Natural killer cell (primary cell): Measurements from ENCODE around the gene WDR53. TPM values are rescaled to one million over a fixed set of nuclear protein-coding genes. Genes with fewer than 3 reads are reported as not detected.
"Not testable (repeated sequence)": the region's sequence is repeated elsewhere in the genome, so short reads cannot be mapped to it uniquely, and the experiment has no call there.

Source experiments
- ATAC-seq, 3 donors: fragments of 150-1000 bp in 2 of 3; fragments of 200-7000 bp in 1 of 3; cut with Tn5 transposase; 1 replicate in 1 of 3; 2 replicates in 2 of 3; pipeline ENCODE4 v1.10.0; 2021; ENCODE audit warnings: mild to moderate bottlenecking in 2 of 3, moderate library complexity in 2 of 3
- DNase-seq, 2 donors: peaks; one replicate each; pipeline versions ENCODE4 v3.0.0 to v3.0.0-alpha.2; 2013 to 2021; ENCODE audit warnings: mixed read lengths in 1 of 2
- H3K27ac ChIP-seq: one replicate; pipeline ENCODE4 v1.5.1; 2013; ENCODE audit warnings: mild to moderate bottlenecking, low read length
- H3K27me3 ChIP-seq: one replicate; pipeline ENCODE4 v1.6.1; 2013; ENCODE audit warnings: low read length; ENCODE audit not compliant: control insufficient read depth, insufficient read depth
- H3K36me3 ChIP-seq: one replicate; pipeline ENCODE4 v1.6.1; 2013; ENCODE audit warnings: low read length; ENCODE audit not compliant: control insufficient read depth, insufficient read depth
- H3K4me1 ChIP-seq: one replicate; pipeline ENCODE4 v1.6.1; 2013; ENCODE audit warnings: low read length; ENCODE audit not compliant: control insufficient read depth, insufficient read depth
- H3K4me3 ChIP-seq: one replicate; pipeline ENCODE4 v1.5.1; 2013; ENCODE audit warnings: low read length
- H3K9me3 ChIP-seq: one replicate; pipeline ENCODE4 v1.6.1; 2013; ENCODE audit warnings: low read length; ENCODE audit not compliant: control insufficient read depth, insufficient read depth
- H3K27ac Mint-ChIP-seq, 2 donors: one replicate each; pipeline ENCODE4 v1.8.0; 2022; ENCODE audit warnings: mild to moderate bottlenecking in 2 of 2, mixed read lengths in 2 of 2, moderate library complexity in 1 of 2
- H3K27me3 Mint-ChIP-seq, 2 donors: one replicate each; pipeline ENCODE4 v1.8.0; 2022; ENCODE audit warnings: low read depth in 2 of 2, mixed read lengths in 2 of 2
- H3K36me3 Mint-ChIP-seq: one replicate; pipeline ENCODE4 v1.8.0; 2022; ENCODE audit warnings: mixed read lengths
- H3K4me1 Mint-ChIP-seq, 2 donors: one replicate each; pipeline ENCODE4 v1.8.0; 2022; ENCODE audit warnings: mixed read lengths in 2 of 2
- H3K4me3 Mint-ChIP-seq: one replicate; pipeline ENCODE4 v1.8.0; 2022; ENCODE audit warnings: mild to moderate bottlenecking, moderate library complexity, mixed read lengths
- H3K9me3 Mint-ChIP-seq, 2 donors: one replicate each; pipeline ENCODE4 v1.8.0; 2022; ENCODE audit warnings: mixed read lengths in 2 of 2
- WGBS: methylation state at CpG from one replicate; pipeline ENCODE4 v1.1.7; 2013; ENCODE audit warnings: missing lambda C conversion rate; ENCODE audit not compliant: insufficient coverage; 5-methylcytosine and 5-hydroxymethylcytosine counted together
- intact Hi-C: fragments of 100-400 bp; cut with micrococcal nuclease; formaldehyde crosslinking; loops from one replicate; pipeline ENCODE4 v1.14.2; 2022
- total RNA-seq, 4 donors: library from RNA; stranded (reverse); fragments of 120-200 nt in 1 of 4; gene quantifications; one replicate each; pipeline versions ENCODE4 v1.2.3 to v1.2.4, GENCODE V29; 2013 to 2022
- TF ChIP-seq, protein P1 (sequence below): fragments of 200-600 bp; IDR thresholded peaks from one replicate; pipeline ENCODE4 v1.8.0; 2022; ENCODE audit warnings: antibody characterized with exemption

WDR53 gene
- total RNA-seq, 3 donors from 2014 or later (not counting 1 experiment from before 2014, with no cell fraction given) = 13.5 to 16.2 (median 14.7) TPM

DNA sequence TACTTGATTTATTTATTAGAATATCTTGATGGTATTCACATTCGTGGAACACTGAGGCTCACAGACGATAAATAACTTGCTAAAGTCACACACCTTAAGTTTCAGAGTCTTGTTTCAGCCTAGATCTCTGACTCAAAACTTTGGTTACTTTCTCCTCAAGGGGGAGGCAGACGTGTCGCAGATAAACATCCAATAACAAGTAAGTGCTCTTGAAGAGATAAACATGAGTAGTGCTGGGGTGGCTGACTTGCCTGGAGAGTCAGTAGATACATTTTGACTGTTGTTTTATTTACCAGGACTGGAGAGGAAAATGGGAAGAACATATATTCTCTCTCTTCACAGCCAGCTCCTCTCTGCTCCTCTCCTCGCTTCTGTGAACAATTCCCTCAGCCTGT lies 31.4 kb upstream of the WDR53 start:
- H3K27ac ChIP-seq = no peak overlapping the region
- no peaks in the 10 kb centered on the region for H3K36me3 Mint-ChIP-seq
- 87% methylated on average over 5 of the region's 5 CpGs for WGBS
- no peak overlapping the region for H3K4me3 ChIP-seq
- peak overlapping the region; percentile 64 for H3K4me3 Mint-ChIP-seq
- no peaks in the 10 kb centered on the region for H3K9me3 Mint-ChIP-seq
- DNase-seq (no peak), ATAC-seq (no peak)
- peaks cover 5 to 9% of the 10 kb centered on the region in 2 donors for H3K27me3 Mint-ChIP-seq
- intact Hi-C loops = no loop called here
- peaks cover 11% of the 10 kb centered on the region in 2 donors for H3K4me1 Mint-ChIP-seq
- H3K4me1 ChIP-seq = peaks cover 4% of the 10 kb centered on the region
- TF ChIP-seq, protein P1, sequence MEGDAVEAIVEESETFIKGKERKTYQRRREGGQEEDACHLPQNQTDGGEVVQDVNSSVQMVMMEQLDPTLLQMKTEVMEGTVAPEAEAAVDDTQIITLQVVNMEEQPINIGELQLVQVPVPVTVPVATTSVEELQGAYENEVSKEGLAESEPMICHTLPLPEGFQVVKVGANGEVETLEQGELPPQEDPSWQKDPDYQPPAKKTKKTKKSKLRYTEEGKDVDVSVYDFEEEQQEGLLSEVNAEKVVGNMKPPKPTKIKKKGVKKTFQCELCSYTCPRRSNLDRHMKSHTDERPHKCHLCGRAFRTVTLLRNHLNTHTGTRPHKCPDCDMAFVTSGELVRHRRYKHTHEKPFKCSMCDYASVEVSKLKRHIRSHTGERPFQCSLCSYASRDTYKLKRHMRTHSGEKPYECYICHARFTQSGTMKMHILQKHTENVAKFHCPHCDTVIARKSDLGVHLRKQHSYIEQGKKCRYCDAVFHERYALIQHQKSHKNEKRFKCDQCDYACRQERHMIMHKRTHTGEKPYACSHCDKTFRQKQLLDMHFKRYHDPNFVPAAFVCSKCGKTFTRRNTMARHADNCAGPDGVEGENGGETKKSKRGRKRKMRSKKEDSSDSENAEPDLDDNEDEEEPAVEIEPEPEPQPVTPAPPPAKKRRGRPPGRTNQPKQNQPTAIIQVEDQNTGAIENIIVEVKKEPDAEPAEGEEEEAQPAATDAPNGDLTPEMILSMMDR = no peak
- H3K27ac Mint-ChIP-seq = no peak overlapping the region
- H3K27me3 ChIP-seq = no peaks in the 10 kb centered on the region
- no peaks in the 10 kb centered on the region for H3K36me3 ChIP-seq
- H3K9me3 ChIP-seq = no peaks in the 10 kb centered on the region

DNA sequence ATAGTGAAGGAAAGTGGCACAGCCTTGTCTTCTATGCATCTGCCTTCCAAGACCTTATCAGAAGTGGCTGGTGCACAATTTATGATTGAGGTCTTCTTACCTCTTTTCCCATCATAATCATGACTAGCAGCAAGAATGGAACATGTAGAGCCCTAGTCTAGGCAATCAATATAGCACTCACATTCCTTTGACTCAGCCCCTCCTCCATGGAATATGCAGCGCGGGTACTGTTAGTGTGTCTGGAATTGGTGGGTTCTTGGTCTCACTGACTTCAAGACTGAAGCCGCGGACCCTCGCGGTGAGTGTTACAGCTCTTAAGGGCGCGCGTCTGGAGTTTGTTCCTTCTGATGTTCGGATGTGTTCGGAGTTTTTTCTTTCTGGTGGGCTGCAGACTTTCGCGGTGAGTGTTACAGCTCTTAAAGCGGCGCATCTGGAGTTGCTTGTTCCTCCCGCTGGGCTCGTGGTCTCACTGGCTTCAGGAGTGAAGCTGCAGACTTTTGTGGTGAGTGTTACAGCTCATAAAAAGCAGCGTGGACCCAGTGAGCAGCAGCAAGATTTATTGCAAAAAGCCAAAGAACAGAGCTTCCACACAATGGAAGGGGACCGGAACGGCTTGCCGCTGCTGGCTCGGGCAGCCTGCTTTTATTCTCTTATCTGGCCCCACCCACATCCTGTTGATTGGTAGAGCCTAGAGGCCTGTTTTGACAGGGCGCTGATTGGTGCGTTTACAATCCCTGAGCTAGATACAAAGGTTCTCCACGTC lies 29.8 kb upstream of the WDR53 start:
- H3K36me3 ChIP-seq, H3K27me3 Mint-ChIP-seq, H3K36me3 Mint-ChIP-seq, intact Hi-C loops, H3K27me3 ChIP-seq, H3K27ac ChIP-seq, H3K4me1 ChIP-seq, H3K9me3 Mint-ChIP-seq, H3K9me3 ChIP-seq: not testable (repeated sequence)
- peak overlapping the region; percentile 17 for H3K4me3 ChIP-seq
- peak overlapping the region; percentile 63 to 66 for H3K27ac Mint-ChIP-seq
- DNase-seq = peak in 1 of 2 donors; percentile 28
- 51% methylated on average over 22 of the region's 25 CpGs for WGBS
- H3K4me1 Mint-ChIP-seq = peaks cover 11% of the 10 kb centered on the region in 2 donors
- H3K4me3 Mint-ChIP-seq = peak overlapping the region; percentile 94
- ATAC-seq = peak in 2 of 3 donors; percentile 54 to 61

DNA sequence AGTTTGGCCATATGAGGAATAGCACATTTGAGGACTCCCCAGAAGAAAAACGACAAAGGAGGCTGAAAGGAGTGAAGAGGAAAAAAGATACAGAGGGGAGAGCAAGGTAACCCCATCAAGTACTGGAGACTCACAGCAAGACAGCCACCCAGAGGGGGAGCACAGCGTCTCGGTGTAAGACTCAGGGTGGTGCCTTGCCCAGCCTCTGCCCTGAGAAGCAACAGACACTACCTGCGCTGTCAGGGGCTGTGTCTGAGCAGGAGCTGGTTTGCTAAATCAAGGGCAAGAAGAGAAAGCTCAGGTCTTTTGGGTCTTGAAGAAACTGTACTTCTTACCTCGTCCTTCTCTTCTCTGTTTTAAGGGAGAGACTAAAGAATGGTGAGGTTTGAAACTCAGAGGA lies 28.0 kb upstream of the WDR53 start:
- intact Hi-C loops = no loop called here
- no peak overlapping the region for H3K4me3 Mint-ChIP-seq

DNA sequence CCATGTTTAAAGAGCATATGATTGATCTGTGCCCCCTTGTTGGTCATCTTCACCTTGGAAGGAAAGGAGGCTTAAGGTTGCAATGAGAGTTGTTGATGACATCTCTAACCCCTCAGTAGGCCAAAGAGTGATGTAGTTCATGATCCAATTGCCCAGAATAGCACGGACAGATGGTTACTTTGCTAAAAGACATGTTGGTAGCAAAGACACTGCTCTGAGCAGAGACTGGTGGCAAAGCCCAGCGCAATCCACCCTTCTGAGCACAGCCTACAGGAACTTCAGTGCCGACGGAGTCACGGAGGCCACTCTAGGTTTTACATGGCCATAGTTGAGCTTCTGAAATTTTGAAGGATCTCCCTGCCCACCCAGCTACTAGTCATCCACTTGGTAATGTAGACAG lies 21.9 kb upstream of the WDR53 start:
- Histone ChIP-seq H3K36me3 (peaks cover 7% of the 10 kb centered on the region), H3K27ac (no peak overlapping the region), H3K27me3 (no peaks in the 10 kb centered on the region), H3K9me3 (no peaks in the 10 kb centered on the region), H3K4me1 (no peaks in the 10 kb centered on the region), H3K4me3 (no peak overlapping the region)
- peaks cover 8% of the 10 kb centered on the region for H3K36me3 Mint-ChIP-seq
- H3K4me3 Mint-ChIP-seq = no peak overlapping the region
- no peak overlapping the region for H3K27ac Mint-ChIP-seq
- ATAC-seq (no peak), DNase-seq (no peak)
- no peaks in the 10 kb centered on the region for H3K4me1 Mint-ChIP-seq
- intact Hi-C loops = no loop called here
- TF ChIP-seq, protein P1 = no peak
- 90% methylated on average over 5 of the region's 5 CpGs for WGBS
- H3K27me3 Mint-ChIP-seq = no peaks in the 10 kb centered on the region
- H3K9me3 Mint-ChIP-seq = no peaks in the 10 kb centered on the region

More for the DNA sequence above, 28.0 kb upstream of the WDR53 start:
- H3K9me3 ChIP-seq = no peaks in the 10 kb centered on the region
- Mint-ChIP-seq H3K27ac (no peak overlapping the region), H3K27me3 (peaks cover 5 to 9% of the 10 kb centered on the region in 2 donors), H3K4me1 (peaks cover 11% of the 10 kb centered on the region in 2 donors), H3K9me3 (no peaks in the 10 kb centered on the region), H3K36me3 (no peaks in the 10 kb centered on the region)
- no peak overlapping the region for H3K4me3 ChIP-seq
- TF ChIP-seq, protein P1 = no peak
- ATAC-seq (no peak), DNase-seq (no peak)
- no peaks in the 10 kb centered on the region for H3K36me3 ChIP-seq
- H3K4me1 ChIP-seq = peaks cover 4% of the 10 kb centered on the region
- 69% methylated on average over 5 of the region's 5 CpGs for WGBS
- H3K27me3 ChIP-seq = no peaks in the 10 kb centered on the region
- H3K27ac ChIP-seq = no peak overlapping the region
